HG02840 (cell line): ENCODE measurements around the gene ZAP70.

Experiments used
- ATAC-seq: cut with Tn5 transposase; IDR thresholded peaks from one replicate; pipeline ENCODE4 v1.9.1; 2021; ENCODE audit warnings: mild to moderate bottlenecking, moderate library complexity, moderate number of reproducible peaks; ENCODE audit not compliant: unreplicated experiment, low FRiP score

The ZAP70 gene

GRCh38 chr2:97715951-97716694 is 2.7 kb downstream of the ZAP70 start:
- ATAC-seq: no peak

GRCh38 chr2:97716695-97717612 is 3.6 kb downstream of the ZAP70 start:
- no peak for ATAC-seq

- ATAC-seq: no peak
Measured at GRCh38 chr2:97717613-97717995, 4.2 kb downstream of the ZAP70 start.

- ATAC-seq: no peak
Measured at GRCh38 chr2:97718051-97718882, 4.9 kb downstream of the ZAP70 start.

GRCh38 chr2:97718942-97719341 is 5.6 kb downstream of the ZAP70 start:
- ATAC-seq: no peak

GRCh38 chr2:97719362-97720155 is 6.2 kb downstream of the ZAP70 start:
- no peak for ATAC-seq

GRCh38 chr2:97720746-97721145 is 7.4 kb downstream of the ZAP70 start:
- no peak for ATAC-seq

GRCh38 chr2:97722227-97722626 is 8.9 kb downstream of the ZAP70 start:
- no peak for ATAC-seq

- ATAC-seq: no peak
Measured at GRCh38 chr2:97723156-97724072, 10.0 kb downstream of the ZAP70 start.

GRCh38 chr2:97724073-97724410 is 10.7 kb downstream of the ZAP70 start:
- no peak for ATAC-seq

- ATAC-seq: no peak
Measured at GRCh38 chr2:97724501-97724900, 11.1 kb downstream of the ZAP70 start.

- no peak for ATAC-seq
Measured at GRCh38 chr2:97724946-97725688, 11.7 kb downstream of the ZAP70 start.

- no peak for ATAC-seq
Measured at GRCh38 chr2:97726261-97727064, 13.1 kb downstream of the ZAP70 start.

- no peak for ATAC-seq
Measured at GRCh38 chr2:97727296-97727695, 13.9 kb downstream of the ZAP70 start.

GRCh38 chr2:97728091-97728731 is 14.8 kb downstream of the ZAP70 start:
- no peak for ATAC-seq

- no peak for ATAC-seq
Measured at GRCh38 chr2:97730245-97730644, 16.9 kb downstream of the ZAP70 start.
